Fibroblast of skin of scalp (primary cell): ENCODE results near the gene GRK6.
"Not testable (repeated sequence)": the region's sequence is repeated elsewhere in the genome, so short reads cannot be mapped to it uniquely, and the experiment has no call there.

Source experiments
- DNase-seq: peaks from one replicate; pipeline ENCODE4 v3.0.0-alpha.2; 2013

The GRK6 gene

GRCh38 chr5:177399997-177400868, 26.2 kb upstream of the GRK6 start, which contains the start of gene PFN3:
Gene PFN3, minus strand, starts transcription at chr5:177400661. Its CDS starts 85 bp downstream, at chr5:177400576.
- peak; percentile 43 for DNase-seq

GRCh38 chr5:177402271-177403043, 24.0 kb upstream of the GRK6 start:
- peak; percentile 43 for DNase-seq

- DNase-seq = no peak
These were observed 23.2 kb upstream of the GRK6 start for GRCh38 chr5:177403102-177403791.

- peak; percentile 76 for DNase-seq
These were observed 22.5 kb upstream of the GRK6 start for GRCh38 chr5:177403792-177404640.

GRCh38 chr5:177404641-177405179, 21.8 kb upstream of the GRK6 start:
- DNase-seq = no peak

GRCh38 chr5:177405312-177405711, 21.2 kb upstream of the GRK6 start:
- DNase-seq = no peak

- DNase-seq = no peak
These were observed 20.7 kb upstream of the GRK6 start for GRCh38 chr5:177405805-177406204.

- DNase-seq = no peak
These were observed 17.3 kb upstream of the GRK6 start, which contains the start of gene F12 for GRCh38 chr5:177409043-177409801. Gene F12, minus strand, starts transcription at chr5:177409564. Its CDS starts 37 bp downstream, at chr5:177409527.

GRCh38 chr5:177410575-177410974, 15.9 kb upstream of the GRK6 start:
- no peak for DNase-seq

- DNase-seq = no peak
These were observed 13.8 kb upstream of the GRK6 start for GRCh38 chr5:177412603-177413233.

GRCh38 chr5:177414481-177414880, 12.0 kb upstream of the GRK6 start:
- DNase-seq = no peak

GRCh38 chr5:177417081-177417480, 9.4 kb upstream of the GRK6 start:
- DNase-seq = not testable (repeated sequence)

- peak; percentile 61 for DNase-seq
These were observed 7.4 kb upstream of the GRK6 start for GRCh38 chr5:177419046-177419445.

- DNase-seq = not testable (repeated sequence)
These were observed 6.0 kb upstream of the GRK6 start for GRCh38 chr5:177420472-177420871.

- DNase-seq = peak; percentile 19
These were observed 5.2 kb upstream of the GRK6 start for GRCh38 chr5:177421062-177421798.

- no peak for DNase-seq
These were observed 2.8 kb upstream of the GRK6 start for GRCh38 chr5:177423671-177424070.

GRCh38 chr5:177425196-177425800, 1.2 kb upstream of the GRK6 start:
- DNase-seq = no peak

GRCh38 chr5:177425801-177426565, 493 bp upstream of the GRK6 start:
- peak; percentile 100 for DNase-seq
